WTC11 (cell line): ENCODE results near the gene VSNL1.

ENCODE experiments used
- CREB1 ChIP-seq: sonication (generic); formaldehyde crosslinking; IDR thresholded peaks from 2 replicates; pipeline ENCODE4 v1.8.0; 2023; ENCODE audit warnings: mild to moderate bottlenecking, missing genetic modification reagents
- ELF4 ChIP-seq: sonication (generic); formaldehyde crosslinking; IDR thresholded peaks from 2 replicates; pipeline ENCODE4 v1.8.1; 2022; ENCODE audit warnings: low read depth, mild to moderate bottlenecking, moderate library complexity, missing genetic modification reagents
- JUN ChIP-seq: sonication (generic); formaldehyde crosslinking; IDR thresholded peaks from 2 replicates; pipeline ENCODE4 v1.8.0; 2023; ENCODE audit warnings: mild to moderate bottlenecking, missing genetic modification reagents
- KAT7 ChIP-seq: sonication (generic); formaldehyde crosslinking; IDR thresholded peaks from 2 replicates; pipeline ENCODE4 v1.8.1; 2023; ENCODE audit warnings: missing genetic modification reagents, mild to moderate bottlenecking, borderline replicate concordance
- TF ChIP-seq, protein P1 (sequence below): sonication (generic); formaldehyde crosslinking; IDR thresholded peaks from 2 replicates; pipeline ENCODE4 v1.8.1; 2023; ENCODE audit warnings: mild to moderate bottlenecking, missing genetic modification reagents
- TF ChIP-seq, protein P2 (sequence below): sonication (generic); formaldehyde crosslinking; IDR thresholded peaks from 2 replicates; pipeline ENCODE4 v1.8.0; 2022; ENCODE audit warnings: mild to moderate bottlenecking, missing genetic modification reagents
- TF ChIP-seq, protein P3 (sequence below): fragments of 200-600 bp; IDR thresholded peaks from 2 replicates; pipeline ENCODE4 v1.8.0; 2022; ENCODE audit warnings: antibody characterized with exemption
- TF ChIP-seq, protein P4 (sequence below): sonication (generic); formaldehyde crosslinking; IDR thresholded peaks from 2 replicates; pipeline ENCODE4 v1.8.1; 2023; ENCODE audit warnings: mild to moderate bottlenecking, missing genetic modification reagents, moderate library complexity
- TF ChIP-seq, protein P5 (sequence below): sonication (generic); formaldehyde crosslinking; IDR thresholded peaks from 2 replicates; pipeline ENCODE4 v1.8.1; 2022; ENCODE audit warnings: missing genetic modification reagents, borderline replicate concordance

DNA sequence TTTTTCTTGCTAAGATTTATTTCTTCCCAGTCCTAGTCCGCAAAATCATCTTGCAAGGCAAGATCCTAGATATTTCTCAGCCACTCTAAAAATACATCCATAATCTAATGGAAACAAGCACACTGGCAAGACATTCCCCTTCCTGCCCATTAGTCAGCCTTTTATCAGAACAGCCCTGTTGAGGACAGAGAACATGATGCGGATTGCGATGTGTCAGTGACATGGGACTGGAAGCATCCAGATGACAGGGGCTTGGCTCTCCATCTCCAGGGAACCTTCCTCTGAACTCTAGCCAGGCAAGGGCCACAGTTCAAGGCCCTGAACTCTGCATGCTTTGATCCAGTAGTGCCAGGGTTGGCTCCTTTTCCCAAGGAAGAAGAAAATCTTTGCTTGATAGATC, 70.0 kb downstream of the VSNL1 start:
- TF ChIP-seq ELF4 (CRISPR knock-in tag) (no peak), CREB1 (CRISPR knock-in tag) (no peak), JUN (CRISPR knock-in tag) (no peak), KAT7 (CRISPR knock-in tag) (no peak)
- TF ChIP-seq, protein P1, sequence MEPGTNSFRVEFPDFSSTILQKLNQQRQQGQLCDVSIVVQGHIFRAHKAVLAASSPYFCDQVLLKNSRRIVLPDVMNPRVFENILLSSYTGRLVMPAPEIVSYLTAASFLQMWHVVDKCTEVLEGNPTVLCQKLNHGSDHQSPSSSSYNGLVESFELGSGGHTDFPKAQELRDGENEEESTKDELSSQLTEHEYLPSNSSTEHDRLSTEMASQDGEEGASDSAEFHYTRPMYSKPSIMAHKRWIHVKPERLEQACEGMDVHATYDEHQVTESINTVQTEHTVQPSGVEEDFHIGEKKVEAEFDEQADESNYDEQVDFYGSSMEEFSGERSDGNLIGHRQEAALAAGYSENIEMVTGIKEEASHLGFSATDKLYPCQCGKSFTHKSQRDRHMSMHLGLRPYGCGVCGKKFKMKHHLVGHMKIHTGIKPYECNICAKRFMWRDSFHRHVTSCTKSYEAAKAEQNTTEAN: no peak
- TF ChIP-seq, protein P2, sequence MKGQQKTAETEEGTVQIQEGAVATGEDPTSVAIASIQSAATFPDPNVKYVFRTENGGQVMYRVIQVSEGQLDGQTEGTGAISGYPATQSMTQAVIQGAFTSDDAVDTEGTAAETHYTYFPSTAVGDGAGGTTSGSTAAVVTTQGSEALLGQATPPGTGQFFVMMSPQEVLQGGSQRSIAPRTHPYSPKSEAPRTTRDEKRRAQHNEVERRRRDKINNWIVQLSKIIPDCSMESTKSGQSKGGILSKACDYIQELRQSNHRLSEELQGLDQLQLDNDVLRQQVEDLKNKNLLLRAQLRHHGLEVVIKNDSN (CRISPR knock-in tag): no peak
- TF ChIP-seq, protein P3, sequence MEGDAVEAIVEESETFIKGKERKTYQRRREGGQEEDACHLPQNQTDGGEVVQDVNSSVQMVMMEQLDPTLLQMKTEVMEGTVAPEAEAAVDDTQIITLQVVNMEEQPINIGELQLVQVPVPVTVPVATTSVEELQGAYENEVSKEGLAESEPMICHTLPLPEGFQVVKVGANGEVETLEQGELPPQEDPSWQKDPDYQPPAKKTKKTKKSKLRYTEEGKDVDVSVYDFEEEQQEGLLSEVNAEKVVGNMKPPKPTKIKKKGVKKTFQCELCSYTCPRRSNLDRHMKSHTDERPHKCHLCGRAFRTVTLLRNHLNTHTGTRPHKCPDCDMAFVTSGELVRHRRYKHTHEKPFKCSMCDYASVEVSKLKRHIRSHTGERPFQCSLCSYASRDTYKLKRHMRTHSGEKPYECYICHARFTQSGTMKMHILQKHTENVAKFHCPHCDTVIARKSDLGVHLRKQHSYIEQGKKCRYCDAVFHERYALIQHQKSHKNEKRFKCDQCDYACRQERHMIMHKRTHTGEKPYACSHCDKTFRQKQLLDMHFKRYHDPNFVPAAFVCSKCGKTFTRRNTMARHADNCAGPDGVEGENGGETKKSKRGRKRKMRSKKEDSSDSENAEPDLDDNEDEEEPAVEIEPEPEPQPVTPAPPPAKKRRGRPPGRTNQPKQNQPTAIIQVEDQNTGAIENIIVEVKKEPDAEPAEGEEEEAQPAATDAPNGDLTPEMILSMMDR: no peak
- TF ChIP-seq, protein P4, sequence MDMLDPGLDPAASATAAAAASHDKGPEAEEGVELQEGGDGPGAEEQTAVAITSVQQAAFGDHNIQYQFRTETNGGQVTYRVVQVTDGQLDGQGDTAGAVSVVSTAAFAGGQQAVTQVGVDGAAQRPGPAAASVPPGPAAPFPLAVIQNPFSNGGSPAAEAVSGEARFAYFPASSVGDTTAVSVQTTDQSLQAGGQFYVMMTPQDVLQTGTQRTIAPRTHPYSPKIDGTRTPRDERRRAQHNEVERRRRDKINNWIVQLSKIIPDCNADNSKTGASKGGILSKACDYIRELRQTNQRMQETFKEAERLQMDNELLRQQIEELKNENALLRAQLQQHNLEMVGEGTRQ (CRISPR knock-in tag): no peak
- TF ChIP-seq, protein P5, sequence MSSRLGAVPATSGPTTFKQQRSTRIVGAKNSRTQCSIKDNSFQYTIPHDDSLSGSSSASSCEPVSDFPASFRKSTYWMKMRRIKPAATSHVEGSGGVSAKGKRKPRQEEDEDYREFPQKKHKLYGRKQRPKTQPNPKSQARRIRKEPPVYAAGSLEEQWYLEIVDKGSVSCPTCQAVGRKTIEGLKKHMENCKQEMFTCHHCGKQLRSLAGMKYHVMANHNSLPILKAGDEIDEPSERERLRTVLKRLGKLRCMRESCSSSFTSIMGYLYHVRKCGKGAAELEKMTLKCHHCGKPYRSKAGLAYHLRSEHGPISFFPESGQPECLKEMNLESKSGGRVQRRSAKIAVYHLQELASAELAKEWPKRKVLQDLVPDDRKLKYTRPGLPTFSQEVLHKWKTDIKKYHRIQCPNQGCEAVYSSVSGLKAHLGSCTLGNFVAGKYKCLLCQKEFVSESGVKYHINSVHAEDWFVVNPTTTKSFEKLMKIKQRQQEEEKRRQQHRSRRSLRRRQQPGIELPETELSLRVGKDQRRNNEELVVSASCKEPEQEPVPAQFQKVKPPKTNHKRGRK (CRISPR knock-in tag): no peak
